Right lobe of liver (tissue), 6 donors: ENCODE measurements around the gene MRGPRD. TPM values are rescaled to one million over a fixed set of nuclear protein-coding genes. Genes with fewer than 3 reads are reported as not detected.

Experiments
- ATAC-seq, 4 donors: fragments of 200-7000 bp; cut with Tn5 transposase; one replicate each; pipeline ENCODE4 v1.9.1; 2020; ENCODE audit warnings: mild to moderate bottlenecking in 4 of 4, moderate library complexity in 4 of 4
- DNase-seq, 3 donors: peaks; one replicate each; pipeline ENCODE4 v3.0.0-alpha.2; 2020
- H3K27ac ChIP-seq, 3 donors: fragments of 200-600 bp; one replicate each; pipeline ENCODE4 v1.8.0; 2022
- H3K27me3 ChIP-seq, 2 donors: fragments of 200-600 bp; one replicate each; pipeline ENCODE4 v1.8.0; 2022
- H3K36me3 ChIP-seq, 4 donors: fragments of 200-600 bp; sonication (generic) in 1 of 4; one replicate each; pipeline versions ENCODE4 v1.5.1 to v1.8.0; 2017 to 2022; ENCODE audit warnings: control low read depth in 1 of 4
- H3K4me1 ChIP-seq, 4 donors: fragments of 200-600 bp; sonication (generic) in 1 of 4; one replicate each; pipeline versions ENCODE4 v1.5.1 to v1.8.0; 2017 to 2022; ENCODE audit warnings: control low read depth in 1 of 4
- H3K4me3 ChIP-seq, 3 donors: fragments of 200-600 bp; one replicate each; pipeline ENCODE4 v1.8.0; 2022
- H3K9me3 ChIP-seq, 4 donors: fragments of 200-600 bp; sonication (generic) in 1 of 4; one replicate each; pipeline versions ENCODE4 v1.5.1 to v1.8.0; 2017 to 2022; ENCODE audit warnings: control low read depth in 1 of 4
- POLR2A ChIP-seq: fragments of 450-650 bp; IDR thresholded peaks from one replicate; pipeline ENCODE4 v1.6.1; 2017; ENCODE audit warnings: antibody characterized with exemption, mild to moderate bottlenecking
- WGBS: methylation state at CpG from one replicate; pipeline ENCODE4 v1.1.6; 2018; ENCODE audit warnings: low coverage, low lambda C conversion rate; ENCODE audit not compliant: insufficient coverage; ENCODE audit errors: missing lambda C conversion rate; 5-methylcytosine and 5-hydroxymethylcytosine counted together
- intact Hi-C, 2 donors: fragments of 100-400 bp; cut with DNase I; formaldehyde crosslinking; loops; one replicate each; pipeline versions ENCODE4 v1.11.2 to v1.14.1; 2022
- total RNA-seq, 6 experiments: library from RNA; depleted of rRNA in 2 of 6; stranded (reverse); fragments of >200 nt in 2 of 6; fragmentation: NEBNext Ultra II Directional in 3 of 6; extraction: Animal tissue kit (Norgen Biotek cat#: 25700) in 3 of 6; gene quantifications; one replicate each; pipeline versions ENCODE4 v1.1.0 to v1.2.4, GENCODE V29; 2016 to 2023
- TF ChIP-seq, protein P1 (sequence below), 4 donors: fragments of 200-600 bp in 3 of 4; fragments of 450-650 bp in 1 of 4; IDR thresholded peaks; one replicate each; pipeline versions ENCODE4 v1.5.1 to v1.8.0; 2016 to 2022; ENCODE audit warnings: antibody characterized with exemption in 4 of 4, mild to moderate bottlenecking in 2 of 4
- donor health status: DM: no; HTN: yes; CAD: no.
- donor health status: DM: no; HTN: no; CAD: no.
- donor health status: DM: no; HTN: no; CAD: no.
- donor health status: DM: no; HTN: yes; CAD: no.
- donor health status: DM: no; HTN: yes; CAD: no.

Gene MRGPRD
- total RNA-seq, 6 experiments from 2014 or later: not detected

GRCh38 chr11:68948935-68949334 is 31.9 kb downstream of the MRGPRD start:
- Histone ChIP-seq H3K9me3 (no peaks in the 10 kb centered on the region), H3K4me3 (no peak overlapping the region), H3K36me3 (no peaks in the 10 kb centered on the region), H3K27me3 (no peaks in the 10 kb centered on the region), H3K4me1 (no peaks in the 10 kb centered on the region), H3K27ac (no peak overlapping the region)
- TF ChIP-seq, protein P1, sequence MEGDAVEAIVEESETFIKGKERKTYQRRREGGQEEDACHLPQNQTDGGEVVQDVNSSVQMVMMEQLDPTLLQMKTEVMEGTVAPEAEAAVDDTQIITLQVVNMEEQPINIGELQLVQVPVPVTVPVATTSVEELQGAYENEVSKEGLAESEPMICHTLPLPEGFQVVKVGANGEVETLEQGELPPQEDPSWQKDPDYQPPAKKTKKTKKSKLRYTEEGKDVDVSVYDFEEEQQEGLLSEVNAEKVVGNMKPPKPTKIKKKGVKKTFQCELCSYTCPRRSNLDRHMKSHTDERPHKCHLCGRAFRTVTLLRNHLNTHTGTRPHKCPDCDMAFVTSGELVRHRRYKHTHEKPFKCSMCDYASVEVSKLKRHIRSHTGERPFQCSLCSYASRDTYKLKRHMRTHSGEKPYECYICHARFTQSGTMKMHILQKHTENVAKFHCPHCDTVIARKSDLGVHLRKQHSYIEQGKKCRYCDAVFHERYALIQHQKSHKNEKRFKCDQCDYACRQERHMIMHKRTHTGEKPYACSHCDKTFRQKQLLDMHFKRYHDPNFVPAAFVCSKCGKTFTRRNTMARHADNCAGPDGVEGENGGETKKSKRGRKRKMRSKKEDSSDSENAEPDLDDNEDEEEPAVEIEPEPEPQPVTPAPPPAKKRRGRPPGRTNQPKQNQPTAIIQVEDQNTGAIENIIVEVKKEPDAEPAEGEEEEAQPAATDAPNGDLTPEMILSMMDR (IDR thresholded peaks at IDR 0.05): no peak
- TF ChIP-seq POLR2A: no peak
- DNase-seq (no peak), ATAC-seq (no peak)
- WGBS: 88% methylated on average over 2 of the region's 17 CpGs
- intact Hi-C loops: no loop called here

- DNase-seq (no peak), ATAC-seq (no peak)
- 75% methylated on average over 1 of the region's 2 CpGs for WGBS
- H3K4me3 ChIP-seq: no peak overlapping the region
- no peaks in the 10 kb centered on the region for H3K27me3 ChIP-seq
- H3K4me1 ChIP-seq: no peaks in the 10 kb centered on the region
- H3K36me3 ChIP-seq: no peaks in the 10 kb centered on the region
- no peak for TF ChIP-seq POLR2A
- TF ChIP-seq, protein P1 (IDR thresholded peaks at IDR 0.05): no peak
- H3K9me3 ChIP-seq: no peaks in the 10 kb centered on the region
- H3K27ac ChIP-seq: no peak overlapping the region
- intact Hi-C loops: no loop called here
Observed at GRCh38 chr11:68948496-68948895, 32.3 kb downstream of the MRGPRD start.

DNA sequence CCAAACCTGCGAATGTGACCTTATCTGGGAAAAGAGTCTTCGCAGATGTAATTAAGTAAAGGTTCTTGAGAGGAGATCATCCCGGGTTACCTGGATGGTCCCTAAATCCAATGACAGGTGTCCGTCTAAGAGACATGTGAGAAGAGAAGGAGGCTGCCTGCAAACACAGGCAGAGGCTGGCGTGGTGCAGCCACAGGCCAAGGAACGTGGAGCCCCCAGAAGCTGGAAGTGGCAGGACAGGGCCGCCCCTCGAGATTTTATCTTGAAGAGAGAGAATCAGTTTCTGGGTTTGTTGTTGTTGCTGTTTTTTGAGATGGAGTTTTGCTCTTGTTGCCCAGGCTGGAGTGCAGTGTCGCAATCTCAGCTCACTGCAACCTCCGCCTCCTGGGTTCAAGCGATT is 33.6 kb downstream of the MRGPRD start:
- no peaks in the 10 kb centered on the region for H3K9me3 ChIP-seq
- H3K27me3 ChIP-seq: no peaks in the 10 kb centered on the region
- ATAC-seq: no peak
- no peak for TF ChIP-seq POLR2A
- TF ChIP-seq, protein P1 (IDR thresholded peaks at IDR 0.05): no peak
- no peak overlapping the region for H3K4me3 ChIP-seq
- H3K36me3 ChIP-seq: no peaks in the 10 kb centered on the region
- DNase-seq: no peak
- intact Hi-C loops: no loop called here
- no peaks in the 10 kb centered on the region for H3K4me1 ChIP-seq
- no peak overlapping the region for H3K27ac ChIP-seq
- WGBS: 69% methylated on average over 6 of the region's 11 CpGs

- Histone ChIP-seq H3K4me3 (no peak overlapping the region), H3K9me3 (no peaks in the 10 kb centered on the region), H3K27me3 (no peaks in the 10 kb centered on the region), H3K27ac (no peak overlapping the region), H3K4me1 (no peaks in the 10 kb centered on the region), H3K36me3 (no peaks in the 10 kb centered on the region)
- DNase-seq (no peak), ATAC-seq (no peak)
- TF ChIP-seq, protein P1 (IDR thresholded peaks at IDR 0.05): no peak
- TF ChIP-seq POLR2A: no peak
- intact Hi-C loops: no loop called here
- 67% methylated on average over 11 of the region's 18 CpGs for WGBS
Observed at GRCh38 chr11:68946416-68947090, 34.2 kb downstream of the MRGPRD start.
